Myocyte (in vitro differentiated cells): Measurements from ENCODE around the gene HTR6. TPM values are rescaled to one million over a fixed set of nuclear protein-coding genes. Genes with fewer than 3 reads are reported as not detected.
"Not testable (repeated sequence)": the region's sequence is repeated elsewhere in the genome, so short reads cannot be mapped to it uniquely, and the experiment has no call there.

Experiments used
- DNase-seq: peaks from one replicate; pipeline ENCODE4 v3.0.0-alpha.2; 2012; ENCODE audit warnings: low read depth
- polyA plus RNA-seq: library from polyadenylated mRNA; unstranded; fragments of >200 nt; gene quantifications from one replicate; pipeline ENCODE4 v1.2.1, GENCODE V29; 2012; ENCODE audit warnings: missing spikeins
- total RNA-seq: library from RNA; depleted of rRNA; stranded (reverse); fragments of >200 nt; gene quantifications from 2 replicates; pipeline ENCODE4 v1.2.3, GENCODE V29; 2014

The HTR6 gene
- total RNA-seq, result 0.10 TPM in 1 of 2 replicates, not detected in the other
- polyA plus RNA-seq, result not detected

DNA sequence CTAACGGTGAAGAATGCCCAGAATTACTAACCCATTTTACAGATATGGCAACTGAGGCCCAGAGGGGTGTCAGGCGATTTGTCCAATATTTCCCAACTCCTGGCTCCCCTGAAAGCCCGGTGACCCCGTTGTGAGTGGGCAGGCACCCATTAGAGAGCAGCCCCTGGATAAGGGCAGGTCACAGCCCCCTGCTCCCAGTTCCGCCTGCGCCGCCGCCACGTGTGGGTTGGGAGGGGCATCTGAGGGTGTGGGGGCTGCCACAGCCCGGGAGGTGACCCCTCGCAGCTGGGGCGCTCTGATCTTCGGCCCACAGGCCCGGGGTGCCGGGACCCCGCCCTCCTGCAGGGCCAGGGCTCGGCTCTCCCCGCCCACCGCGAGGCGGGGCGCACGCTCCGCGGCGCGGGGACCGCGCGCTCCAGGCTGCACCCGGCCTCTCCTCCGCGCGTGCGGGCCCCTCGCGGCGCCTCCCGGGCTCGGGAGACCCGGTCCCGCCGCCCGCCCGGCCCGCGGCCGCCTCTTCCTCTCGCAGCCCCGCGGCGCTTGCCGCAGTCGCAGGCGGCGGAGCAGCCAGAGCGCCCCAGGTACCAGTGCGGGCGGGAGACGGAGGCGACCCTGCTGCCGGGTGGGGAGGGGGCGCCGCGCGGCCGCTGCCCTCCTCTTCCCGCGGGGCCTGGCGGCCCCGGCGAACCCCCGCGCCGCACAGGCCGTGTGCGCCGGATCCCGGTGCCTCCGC, at the start of gene HTR6:
TSS of gene HTR6 (plus strand) at position 423 of the 733 bp plus-strand sequence. CDS start 879 bp downstream, outside the sequence.
- no peak for DNase-seq

DNA sequence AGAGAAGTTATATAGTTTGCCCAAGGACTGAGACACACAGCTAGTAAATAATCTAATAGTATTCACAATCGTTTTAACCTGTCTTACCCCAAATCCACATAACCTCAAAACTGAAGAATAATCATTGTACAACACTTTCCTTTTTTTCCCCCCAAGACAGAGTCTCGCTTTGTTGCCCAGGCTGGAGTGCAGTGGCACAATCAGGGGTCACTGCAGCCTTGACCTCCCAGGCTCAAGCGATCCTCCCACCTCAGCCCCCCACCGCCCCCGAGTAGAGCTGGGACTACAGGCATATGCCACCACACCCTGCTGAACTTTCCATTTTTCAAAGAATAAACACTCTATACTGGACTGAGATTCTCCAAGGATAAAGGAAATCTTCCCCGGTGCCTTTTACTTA, 49.2 kb upstream of the HTR6 start:
- no peak for DNase-seq

DNA sequence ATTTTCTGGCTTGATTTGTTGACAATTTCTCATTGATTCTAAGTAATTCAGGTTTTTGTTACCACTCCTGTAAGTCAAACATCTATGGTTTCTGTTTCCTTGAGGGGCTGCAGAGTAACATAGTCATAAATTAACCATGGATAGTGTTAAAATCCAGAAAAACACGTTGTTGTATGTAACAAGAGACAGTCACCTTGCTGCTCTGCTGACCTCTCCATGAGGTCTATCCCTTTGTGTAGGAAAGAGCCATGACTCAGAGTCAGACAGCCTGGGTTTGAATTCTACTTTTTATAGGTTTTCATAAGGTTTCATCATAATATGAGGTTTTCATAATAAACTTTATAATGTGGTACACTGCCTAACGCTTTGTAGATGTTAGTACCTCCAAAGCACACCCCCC, 48.2 kb upstream of the HTR6 start:
- no peak for DNase-seq

DNA sequence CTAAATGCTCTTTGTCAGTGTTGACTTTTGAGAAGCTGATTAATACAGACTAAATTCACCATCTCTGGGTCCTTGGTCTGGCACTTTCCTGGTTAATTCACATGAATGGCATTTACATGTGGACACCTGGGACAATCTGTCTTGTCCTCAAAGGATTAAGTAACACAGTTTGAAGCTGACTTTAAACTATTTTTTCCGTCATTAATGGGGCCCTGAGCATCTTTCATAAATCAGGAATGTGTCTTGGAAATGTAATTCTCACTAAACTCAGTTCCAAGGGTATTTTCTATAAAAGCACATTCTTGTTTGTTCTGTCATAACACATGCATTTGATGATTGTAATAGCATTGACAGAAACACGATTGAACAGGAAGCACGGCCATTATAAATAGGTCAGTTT, 47.3 kb upstream of the HTR6 start:
- DNase-seq, result no peak

DNA sequence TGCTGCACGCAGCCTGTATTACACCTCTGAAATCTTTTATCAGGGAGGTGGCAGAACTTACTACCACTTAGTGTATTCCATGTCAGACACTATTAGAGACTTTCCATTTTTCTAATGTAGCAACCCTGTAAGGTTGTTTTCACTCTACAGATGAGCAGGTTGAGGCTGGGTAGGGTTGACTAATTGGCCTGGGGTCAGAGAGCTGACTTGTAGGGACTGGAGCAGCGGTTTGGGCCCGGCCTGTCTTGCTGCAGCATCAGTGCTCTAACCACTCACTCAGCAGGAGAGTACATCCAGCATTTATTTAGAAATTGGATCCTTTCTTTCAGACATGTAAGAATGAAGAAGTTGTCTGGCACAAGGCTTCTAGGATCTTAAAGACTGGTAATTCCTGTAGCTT, 46.2 kb upstream of the HTR6 start:
- DNase-seq, result no peak

DNA sequence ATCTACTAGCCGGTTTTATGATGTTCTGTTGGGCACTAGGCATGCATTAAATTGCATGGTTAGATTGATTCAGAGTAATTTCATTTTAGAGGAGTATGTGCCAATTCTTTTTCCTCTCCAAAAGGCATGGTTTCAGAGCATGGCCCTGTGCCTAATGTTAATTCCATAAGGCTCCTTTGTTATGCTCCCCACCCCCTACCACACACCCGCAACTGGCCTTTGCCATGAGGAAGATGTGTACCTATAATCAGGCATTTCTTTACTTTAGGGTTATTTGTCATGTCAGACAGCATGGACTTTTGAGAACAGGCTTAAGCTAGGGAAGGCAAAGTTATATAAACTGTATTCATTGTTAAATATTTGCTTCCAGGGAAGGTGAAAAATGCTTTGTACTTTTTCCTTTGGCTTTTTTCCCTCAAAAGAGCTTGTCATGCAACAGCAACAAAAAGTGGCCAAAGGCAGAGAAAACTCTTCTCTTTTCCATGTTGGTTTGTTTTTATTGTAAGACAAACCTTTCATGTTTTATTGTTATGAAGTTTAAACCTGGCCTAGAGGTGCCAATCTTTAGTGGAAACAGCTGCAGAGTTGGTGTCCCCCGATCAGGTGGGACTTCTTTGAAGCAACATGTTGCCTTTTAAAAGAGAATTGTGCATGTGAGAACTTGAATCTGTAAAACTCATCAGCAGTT, 44.8 kb upstream of the HTR6 start:
- no peak for DNase-seq

DNA sequence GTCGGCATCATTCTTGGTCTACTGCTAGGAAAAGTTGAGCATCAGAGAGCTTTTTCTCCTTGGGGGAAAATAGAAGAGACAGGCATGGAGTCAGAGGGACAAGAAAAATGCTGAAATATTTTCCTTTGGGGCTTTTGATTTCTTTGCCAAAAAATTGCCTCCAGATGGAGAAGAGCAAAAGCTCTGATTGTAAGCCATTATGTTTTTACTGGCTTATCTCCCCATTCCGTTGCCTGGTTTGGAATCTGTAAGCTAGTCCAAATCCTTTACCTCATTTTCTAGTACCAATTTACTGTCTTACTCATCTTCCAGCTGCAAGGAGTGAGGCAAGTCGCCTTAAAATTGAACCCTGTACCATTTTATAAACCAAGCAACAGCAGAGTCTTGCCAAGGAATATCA, 43.9 kb upstream of the HTR6 start:
- no peak for DNase-seq

DNA sequence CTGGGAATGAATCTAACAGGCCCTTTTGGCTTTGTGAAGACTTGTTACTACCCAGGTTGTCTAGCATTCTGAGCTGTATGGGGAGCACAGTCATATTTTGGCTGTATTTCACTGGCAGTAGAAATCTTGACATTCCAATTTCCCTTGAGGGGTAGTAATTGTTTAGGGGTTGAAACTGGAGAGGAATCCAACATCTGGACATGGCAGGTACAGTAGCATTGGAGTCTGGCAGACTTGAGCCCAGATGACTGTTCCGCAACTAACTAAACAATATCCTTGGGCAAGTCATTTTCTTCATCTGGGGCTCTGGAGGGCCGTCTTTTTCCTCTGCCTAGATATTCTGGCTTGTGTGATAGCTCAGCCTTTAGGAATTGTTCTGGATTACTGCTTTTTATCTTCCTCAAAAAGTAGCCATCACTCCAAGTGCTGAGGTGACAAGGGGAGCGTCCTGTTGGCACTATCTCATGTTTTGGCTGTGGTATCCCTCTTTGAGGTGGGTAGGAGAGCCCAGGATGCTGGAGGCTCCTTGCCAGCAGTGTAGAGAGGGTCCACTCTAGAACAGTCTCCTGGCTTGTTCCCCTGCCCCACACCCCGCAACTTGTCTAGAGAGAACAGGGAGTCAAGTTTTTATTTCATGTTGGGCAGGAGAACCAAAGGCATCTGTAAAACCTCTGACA, 43.3 kb upstream of the HTR6 start:
- no peak for DNase-seq

DNA sequence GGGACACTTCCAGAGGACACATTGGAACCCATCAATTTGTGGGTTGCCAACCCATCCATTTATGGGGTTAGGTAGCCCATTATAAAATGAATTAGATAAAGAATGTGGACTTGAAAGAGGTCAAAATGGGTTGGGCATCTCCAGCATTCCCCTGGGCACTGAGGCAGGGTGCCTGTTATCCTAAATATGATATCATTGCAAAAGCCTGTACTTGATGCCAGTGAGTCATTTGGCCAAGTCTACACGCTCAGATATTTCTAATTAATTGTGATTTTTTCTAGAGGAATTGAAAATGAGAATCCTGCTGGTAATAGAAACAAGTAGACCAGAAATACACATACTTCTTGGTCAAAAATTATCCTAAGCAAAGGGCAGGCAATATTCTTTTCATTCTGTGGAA, 42.5 kb upstream of the HTR6 start:
- DNase-seq, result peak; percentile 28

DNA sequence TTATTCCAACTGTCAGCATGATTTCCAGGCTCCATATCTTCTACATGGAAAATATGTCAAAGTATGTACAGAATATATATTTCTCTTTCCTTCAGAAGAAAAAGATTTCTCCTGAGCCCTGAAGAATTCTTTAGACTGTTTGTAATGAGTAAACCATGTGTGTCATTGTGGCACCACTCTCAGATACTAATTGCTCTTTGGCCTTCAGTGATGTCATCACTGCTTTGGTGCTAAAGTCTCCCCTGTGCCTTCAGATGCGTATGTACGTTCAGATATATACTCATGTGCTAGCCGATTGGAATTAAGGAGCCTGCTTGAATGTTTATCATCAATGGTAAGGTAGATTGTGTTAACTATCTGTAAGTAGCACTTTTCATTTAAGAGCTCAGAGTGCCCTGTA, 41.2 kb upstream of the HTR6 start:
- no peak for DNase-seq

DNA sequence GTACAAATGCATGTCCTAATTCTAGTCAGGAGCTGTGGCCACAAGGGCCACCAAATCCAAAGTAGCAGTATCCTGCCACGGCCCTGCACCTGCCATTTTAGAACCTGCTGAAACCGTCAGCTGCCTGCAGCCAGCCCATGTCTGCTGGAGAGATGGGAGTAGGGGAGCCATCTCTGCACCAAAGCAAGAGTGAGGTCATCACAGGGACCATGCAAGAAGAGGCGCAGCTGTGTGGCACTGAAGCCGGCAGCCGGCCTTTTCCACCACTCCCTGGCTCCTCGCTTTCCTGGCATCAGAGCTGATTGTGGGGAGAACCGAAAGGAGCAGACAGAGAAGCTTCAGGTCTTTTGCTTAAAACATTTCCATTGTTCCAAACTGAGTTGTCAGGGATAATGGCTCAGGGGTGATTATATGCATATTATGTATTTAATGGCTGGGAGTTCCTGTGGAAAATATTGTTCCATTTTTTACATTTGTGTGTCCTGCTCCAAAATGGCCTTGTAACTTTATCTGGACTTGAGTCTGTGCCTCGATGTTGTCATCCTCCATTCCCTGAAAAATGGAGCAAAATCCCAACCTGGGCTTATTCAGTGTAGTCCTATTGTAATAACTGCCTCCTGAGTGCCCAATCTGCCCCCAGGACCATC, 39.3 kb upstream of the HTR6 start:
- DNase-seq, result peak; percentile 50

DNA sequence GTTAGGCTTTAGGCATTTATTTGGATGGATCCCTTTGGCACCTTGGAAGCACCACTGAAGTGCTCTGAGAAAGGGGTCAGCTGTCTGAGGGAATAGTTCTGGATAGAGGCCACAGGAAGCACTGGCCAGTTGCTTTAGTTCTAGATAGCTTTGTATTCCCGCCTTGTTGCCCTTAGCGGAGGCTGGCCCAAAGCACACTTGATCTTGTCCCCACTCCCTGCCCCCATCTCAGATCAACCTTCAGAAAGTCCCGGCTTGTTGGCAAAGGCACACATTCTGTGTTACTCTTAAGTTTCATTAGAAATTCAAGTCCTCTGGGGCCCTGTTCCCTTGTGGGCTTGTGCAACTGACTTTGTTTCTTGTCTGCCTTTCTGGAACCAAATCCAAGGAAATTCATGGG, 35.8 kb upstream of the HTR6 start:
- DNase-seq, result no peak

DNA sequence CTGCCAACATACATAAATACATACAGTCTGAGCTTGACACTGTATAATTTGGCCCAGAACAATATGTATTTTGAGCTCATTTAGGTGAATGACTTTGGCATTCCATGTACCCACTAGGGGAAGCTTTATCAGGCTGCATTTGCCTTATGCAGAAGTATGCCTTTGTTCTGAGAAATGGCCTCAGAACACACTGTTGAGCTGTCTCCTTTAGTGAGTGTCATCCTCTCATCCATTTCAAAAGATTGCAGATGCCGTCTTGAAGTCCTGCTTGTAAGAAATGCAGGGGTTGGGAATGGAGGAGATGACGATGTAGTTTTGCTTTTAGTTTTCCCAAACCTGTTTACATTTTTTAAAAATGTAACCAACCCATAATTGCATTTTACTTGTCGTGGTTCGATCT, 35.3 kb upstream of the HTR6 start:
- no peak for DNase-seq

DNA sequence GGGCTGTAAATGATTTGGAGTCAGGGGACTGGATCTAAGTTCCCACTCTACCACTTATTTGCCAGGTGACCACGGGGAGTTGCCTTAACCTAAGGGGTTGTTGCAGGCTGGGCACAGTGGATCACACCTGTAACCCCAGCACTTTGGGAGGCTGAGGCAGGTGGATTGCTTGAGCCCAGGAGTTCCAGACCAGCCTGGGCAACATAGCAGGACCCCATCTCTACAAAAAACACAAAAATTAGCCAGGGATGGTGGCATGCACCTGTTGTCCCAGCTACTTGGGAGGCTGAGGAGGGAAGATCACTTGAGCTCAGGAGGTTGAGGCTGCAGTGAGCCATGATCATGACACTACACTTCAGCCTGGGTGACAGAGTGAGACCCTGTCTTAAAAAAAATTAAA, 34.5 kb upstream of the HTR6 start:
- not testable (repeated sequence) for DNase-seq

DNA sequence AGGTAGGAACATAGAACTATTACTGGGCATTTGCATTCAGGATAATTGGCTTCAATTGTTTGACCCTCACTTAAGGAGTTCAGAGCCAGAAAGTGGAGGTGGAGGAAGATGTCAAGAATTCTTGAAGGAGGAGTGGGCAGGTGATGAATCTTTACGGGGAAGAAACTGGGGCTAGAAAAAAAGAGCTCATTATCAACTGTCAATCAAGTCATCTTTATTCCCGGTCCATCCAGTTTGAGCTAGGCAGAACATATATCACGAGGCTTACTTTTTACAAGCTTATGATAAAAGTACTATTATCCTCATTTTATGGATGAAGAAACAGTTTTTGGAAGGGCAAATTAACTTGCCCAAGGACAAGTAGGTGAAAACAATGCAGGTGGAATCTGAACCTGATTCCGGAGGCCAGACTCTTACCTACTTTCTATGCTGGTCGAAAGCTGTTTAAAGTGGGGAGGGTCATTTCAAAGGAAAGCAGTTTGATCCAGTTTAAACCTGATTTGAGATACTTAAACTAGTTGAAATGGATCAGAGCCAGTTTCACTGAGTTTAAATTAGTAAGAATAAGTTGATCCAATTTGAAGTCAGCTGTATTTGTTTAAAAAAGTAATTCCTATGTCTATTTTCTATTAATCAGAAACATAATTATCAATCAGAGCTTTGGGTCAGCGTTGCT, 33.8 kb upstream of the HTR6 start:
- no peak for DNase-seq

DNA sequence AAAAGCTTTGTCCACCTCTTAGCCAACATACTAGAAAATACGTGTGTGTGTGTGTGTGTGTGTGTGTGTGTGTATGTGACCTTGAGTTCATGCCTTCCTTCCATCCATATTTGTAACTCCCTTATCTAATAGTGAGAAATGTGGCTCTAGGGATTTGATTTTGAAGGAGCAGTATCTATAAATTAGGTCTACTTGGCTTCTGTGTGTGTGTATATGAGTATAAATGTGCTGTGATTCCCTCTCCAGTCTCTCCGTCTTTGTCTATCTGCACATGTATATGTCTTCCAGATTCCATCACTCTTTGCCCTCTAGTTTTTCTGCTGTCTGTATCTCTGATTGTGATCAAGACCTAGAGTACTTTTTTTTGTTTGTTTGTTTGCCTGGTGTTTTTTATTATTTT, 32.5 kb upstream of the HTR6 start:
- DNase-seq, result no peak

DNA sequence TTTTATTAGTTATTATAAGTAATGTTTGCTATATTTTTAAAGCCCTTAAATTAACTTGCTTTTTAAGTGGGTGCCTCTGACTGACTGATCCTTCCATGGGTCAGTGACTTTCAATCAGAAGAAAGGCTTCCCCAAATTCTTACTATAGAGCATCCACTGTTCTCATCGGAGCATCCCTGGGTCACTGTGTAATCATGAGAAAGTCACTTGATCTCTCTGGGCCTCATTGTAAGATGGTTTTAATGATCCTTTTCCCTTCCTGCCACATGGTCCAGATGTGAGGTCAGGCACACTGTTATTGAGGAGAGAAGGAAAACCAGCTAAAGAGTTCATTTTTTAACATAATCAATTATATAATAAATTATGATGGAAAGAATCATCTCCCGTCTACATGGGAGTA, 31.6 kb upstream of the HTR6 start:
- no peak for DNase-seq

DNA sequence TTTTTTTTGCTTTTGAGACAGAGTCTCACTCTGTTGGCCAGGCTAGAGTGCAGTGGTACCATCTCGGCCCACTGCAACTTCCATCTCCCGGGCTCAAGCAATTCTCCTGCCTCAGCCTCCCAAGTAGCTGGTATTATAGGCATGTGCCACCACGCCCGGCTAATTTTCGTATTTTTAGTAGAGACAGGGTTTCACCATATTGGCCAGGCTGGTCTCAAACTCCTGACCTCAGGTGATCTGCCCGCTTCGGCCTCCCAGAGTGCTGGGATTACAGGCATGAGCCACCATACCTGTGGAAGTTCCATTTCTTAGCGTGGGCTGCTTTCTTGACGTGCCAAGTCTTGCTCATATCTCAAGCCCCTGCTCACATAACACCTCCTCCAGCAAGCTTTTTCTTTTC, 29.6 kb upstream of the HTR6 start:
- not testable (repeated sequence) for DNase-seq

DNA sequence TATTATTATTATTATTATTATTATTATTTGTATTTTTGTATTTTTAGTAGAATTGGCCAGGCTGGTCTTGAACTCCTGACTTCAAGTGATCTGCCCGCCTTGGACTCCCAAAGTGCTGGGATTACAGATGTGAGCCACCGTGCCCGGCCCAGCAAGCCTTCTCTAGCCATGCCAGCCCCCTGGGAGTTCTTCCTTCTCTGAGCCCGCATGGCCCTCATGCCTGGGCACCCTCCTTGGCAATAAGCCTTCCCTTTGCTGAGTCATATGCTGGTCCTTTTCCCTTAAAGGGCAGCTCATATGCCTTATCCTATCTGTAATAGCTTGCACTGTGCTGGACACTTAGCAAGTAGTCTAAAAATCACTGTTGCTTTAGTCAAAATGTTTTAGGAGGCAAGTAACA, 29.0 kb upstream of the HTR6 start:
- DNase-seq, result no peak

DNA sequence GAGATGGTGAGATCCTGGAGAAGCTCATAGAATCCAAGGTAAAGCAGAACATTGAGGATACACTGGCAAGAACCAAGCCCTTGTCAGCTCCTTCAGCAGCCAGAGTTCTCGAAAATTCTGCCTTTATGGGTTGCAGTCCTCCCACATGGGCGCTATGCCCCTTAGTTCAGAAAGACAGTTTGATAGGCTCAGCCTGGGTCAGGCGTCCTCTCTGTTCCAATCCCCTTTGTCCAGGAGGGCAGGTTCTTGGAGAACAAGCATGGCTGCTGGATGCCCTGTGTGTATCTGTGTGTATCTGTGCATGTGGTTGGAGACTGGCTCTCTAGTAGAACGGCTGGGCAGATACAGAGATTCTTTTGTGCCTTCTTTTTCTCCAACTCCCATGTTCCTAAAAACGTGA, 28.6 kb upstream of the HTR6 start:
- no peak for DNase-seq

DNA sequence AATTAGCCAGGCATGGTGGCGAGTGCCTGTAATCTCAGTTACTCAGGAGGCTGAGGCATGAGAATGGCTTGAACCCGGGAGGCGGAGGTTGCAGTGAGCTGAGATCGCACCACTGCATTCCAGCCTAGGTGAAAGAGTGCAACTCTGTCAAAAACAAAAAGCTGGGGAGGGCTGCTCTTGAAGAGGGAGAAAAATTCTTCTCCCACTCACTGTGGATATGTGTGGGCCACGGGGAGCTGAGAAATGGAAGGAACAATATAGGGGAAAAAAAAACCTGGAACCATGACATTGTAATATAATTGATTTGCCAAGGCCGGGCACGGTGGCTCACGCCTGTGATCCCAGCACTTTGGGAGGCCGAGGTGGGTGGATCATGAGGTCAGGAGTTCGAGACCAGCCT, 27.9 kb upstream of the HTR6 start:
- not testable (repeated sequence) for DNase-seq
